K562 (cell line): Measurements from ENCODE around the gene FAM200A. TPM values are rescaled to one million over a fixed set of nuclear protein-coding genes. Genes with fewer than 3 reads are reported as not detected.

ENCODE experiments used
- ARID1B ChIP-seq: fragments of 450-650 bp; IDR thresholded peaks from 2 replicates; pipeline ENCODE4 v1.6.1; 2016; ENCODE audit warnings: antibody characterized with exemption, mild to moderate bottlenecking, inconsistent platforms
- CBFA2T3 ChIP-seq: fragments of 450-650 bp; IDR thresholded peaks from 2 replicates; pipeline ENCODE4 v1.6.1; 2017
- DMBX1 ChIP-seq: fragments of 250-450 bp; sonication (Bioruptor Pico); IDR thresholded peaks from 2 replicates; pipeline ENCODE4 v1.8.0; 2022; ENCODE audit warnings: inconsistent platforms, mild to moderate bottlenecking, moderate library complexity, borderline replicate concordance
- MAFG ChIP-seq: fragments of 450-650 bp; conservative IDR thresholded peaks from 2 replicates; pipeline ENCODE4 v1.6.1; 2016; ENCODE audit warnings: missing genetic modification characterization, missing compliant biosample characterization
- MCM2 ChIP-seq: fragments of 450-650 bp; IDR thresholded peaks from 2 replicates; pipeline ENCODE4 v1.6.1; 2017; ENCODE audit warnings: low read depth, mild to moderate bottlenecking
- NFRKB ChIP-seq: fragments of 450-650 bp; IDR thresholded peaks from 2 replicates; pipeline ENCODE4 v1.6.1; 2016; ENCODE audit warnings: low read depth
- RBM25 ChIP-seq: fragments of 200-400 bp; formaldehyde crosslinking; IDR thresholded peaks from 2 replicates; pipeline ENCODE4 v1.6.1; 2018; ENCODE audit warnings: low read length, low read depth, moderate library complexity; ENCODE audit not compliant: severe bottlenecking
- RCOR1 ChIP-seq, 2 experiments: IDR thresholded peaks; 2 replicates each; pipeline ENCODE4 v1.6.1; 2012; ENCODE audit warnings: low read depth in 2 of 2, low read length in 2 of 2, borderline replicate concordance in 1 of 2, improper control_type of control experiment in 1 of 2
- SRF ChIP-seq, 2 experiments: fragments of 250-450, 450-650 bp in 1 of 2; sonication (Bioruptor Pico) in 1 of 2; sonication (generic) in 1 of 2; formaldehyde crosslinking; IDR thresholded peaks; 2 replicates each; pipeline versions ENCODE4 v1.5.0 to v1.5.1; 2020 to 2022; ENCODE audit warnings: mild to moderate bottlenecking in 1 of 2, missing genetic modification reagents in 1 of 2
- TRIM28 ChIP-seq: fragments of 450-650 bp; IDR thresholded peaks from 2 replicates; pipeline ENCODE4 v1.6.1; 2017
- ZNF75A ChIP-seq: fragments of 450-650 bp; formaldehyde crosslinking; IDR thresholded peaks from 2 replicates; pipeline ENCODE4 v1.4.0; 2020; ENCODE audit warnings: mild to moderate bottlenecking
- polyA plus RNA-seq, 8 experiments: library from polyadenylated mRNA; depleted of rRNA in 4 of 8; stranded (reverse) in 5 of 8; unstranded in 3 of 8; fragments of >200 nt; fragmentation: Nextera tagmentation in 2 of 8; fragmentation: Illumina TruSeq in 1 of 8; extraction: Ambion mirVana in 2 of 8; extraction: Trizol in 1 of 8; gene quantifications; 2 replicates each; pipeline versions ENCODE4 v1.2.1 to v1.2.3, GENCODE V29; 2011 to 2014; ENCODE audit warnings: inconsistent platforms in 1 of 8, missing spikeins in 1 of 8
- total RNA-seq, 7 experiments: library from RNA; depleted of rRNA in 6 of 7; stranded (reverse); fragments of >200 nt in 6 of 7; fragmentation: Illumina TruSeq in 2 of 7; extraction: Trizol in 2 of 7; gene quantifications; 2 replicates each; pipeline versions ENCODE4 v1.2.1 to v1.2.3, GENCODE V29; 2011 to 2021; ENCODE audit warnings: low replicate concordance in 1 of 7
- TF ChIP-seq, protein P1 (sequence below), 2 experiments: fragments of 450-650 bp; IDR thresholded peaks; 2 replicates each; pipeline ENCODE4 v1.6.1; 2016; ENCODE audit warnings: mild to moderate bottlenecking in 2 of 2, borderline replicate concordance in 1 of 2, low read depth in 1 of 2, moderate library complexity in 1 of 2
- TF ChIP-seq, protein P2 (sequence below): sonication (generic); IDR thresholded peaks from 2 replicates; pipeline ENCODE4 v1.6.1; 2016
- TF ChIP-seq, protein P3 (sequence below): fragments of 250-450 bp; sonication (Bioruptor Pico); IDR thresholded peaks from 2 replicates; pipeline ENCODE4 v1.4.0; 2020

The FAM200A gene
- total and polyA plus RNA-seq, 9 of the 15 experiments (the other 6 are each of a cell fraction or from before 2014, with no cell fraction given) = 3.3 to 11.2 (median 8.3) TPM

DNA sequence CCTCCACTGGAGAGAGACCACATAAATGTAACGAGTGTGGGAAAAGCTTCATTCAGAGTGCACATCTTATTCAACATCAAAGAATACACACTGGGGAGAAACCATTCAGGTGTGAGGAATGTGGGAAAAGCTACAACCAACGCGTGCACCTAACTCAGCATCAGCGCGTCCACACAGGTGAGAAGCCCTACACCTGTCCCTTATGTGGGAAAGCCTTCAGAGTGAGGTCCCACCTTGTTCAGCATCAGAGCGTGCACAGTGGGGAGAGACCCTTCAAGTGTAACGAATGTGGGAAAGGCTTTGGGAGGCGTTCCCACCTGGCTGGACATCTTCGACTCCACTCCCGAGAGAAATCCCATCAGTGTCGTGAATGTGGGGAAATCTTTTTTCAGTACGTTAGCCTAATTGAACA lies 20.6 kb downstream of the FAM200A start (continued):
- TF ChIP-seq, protein P1, sequence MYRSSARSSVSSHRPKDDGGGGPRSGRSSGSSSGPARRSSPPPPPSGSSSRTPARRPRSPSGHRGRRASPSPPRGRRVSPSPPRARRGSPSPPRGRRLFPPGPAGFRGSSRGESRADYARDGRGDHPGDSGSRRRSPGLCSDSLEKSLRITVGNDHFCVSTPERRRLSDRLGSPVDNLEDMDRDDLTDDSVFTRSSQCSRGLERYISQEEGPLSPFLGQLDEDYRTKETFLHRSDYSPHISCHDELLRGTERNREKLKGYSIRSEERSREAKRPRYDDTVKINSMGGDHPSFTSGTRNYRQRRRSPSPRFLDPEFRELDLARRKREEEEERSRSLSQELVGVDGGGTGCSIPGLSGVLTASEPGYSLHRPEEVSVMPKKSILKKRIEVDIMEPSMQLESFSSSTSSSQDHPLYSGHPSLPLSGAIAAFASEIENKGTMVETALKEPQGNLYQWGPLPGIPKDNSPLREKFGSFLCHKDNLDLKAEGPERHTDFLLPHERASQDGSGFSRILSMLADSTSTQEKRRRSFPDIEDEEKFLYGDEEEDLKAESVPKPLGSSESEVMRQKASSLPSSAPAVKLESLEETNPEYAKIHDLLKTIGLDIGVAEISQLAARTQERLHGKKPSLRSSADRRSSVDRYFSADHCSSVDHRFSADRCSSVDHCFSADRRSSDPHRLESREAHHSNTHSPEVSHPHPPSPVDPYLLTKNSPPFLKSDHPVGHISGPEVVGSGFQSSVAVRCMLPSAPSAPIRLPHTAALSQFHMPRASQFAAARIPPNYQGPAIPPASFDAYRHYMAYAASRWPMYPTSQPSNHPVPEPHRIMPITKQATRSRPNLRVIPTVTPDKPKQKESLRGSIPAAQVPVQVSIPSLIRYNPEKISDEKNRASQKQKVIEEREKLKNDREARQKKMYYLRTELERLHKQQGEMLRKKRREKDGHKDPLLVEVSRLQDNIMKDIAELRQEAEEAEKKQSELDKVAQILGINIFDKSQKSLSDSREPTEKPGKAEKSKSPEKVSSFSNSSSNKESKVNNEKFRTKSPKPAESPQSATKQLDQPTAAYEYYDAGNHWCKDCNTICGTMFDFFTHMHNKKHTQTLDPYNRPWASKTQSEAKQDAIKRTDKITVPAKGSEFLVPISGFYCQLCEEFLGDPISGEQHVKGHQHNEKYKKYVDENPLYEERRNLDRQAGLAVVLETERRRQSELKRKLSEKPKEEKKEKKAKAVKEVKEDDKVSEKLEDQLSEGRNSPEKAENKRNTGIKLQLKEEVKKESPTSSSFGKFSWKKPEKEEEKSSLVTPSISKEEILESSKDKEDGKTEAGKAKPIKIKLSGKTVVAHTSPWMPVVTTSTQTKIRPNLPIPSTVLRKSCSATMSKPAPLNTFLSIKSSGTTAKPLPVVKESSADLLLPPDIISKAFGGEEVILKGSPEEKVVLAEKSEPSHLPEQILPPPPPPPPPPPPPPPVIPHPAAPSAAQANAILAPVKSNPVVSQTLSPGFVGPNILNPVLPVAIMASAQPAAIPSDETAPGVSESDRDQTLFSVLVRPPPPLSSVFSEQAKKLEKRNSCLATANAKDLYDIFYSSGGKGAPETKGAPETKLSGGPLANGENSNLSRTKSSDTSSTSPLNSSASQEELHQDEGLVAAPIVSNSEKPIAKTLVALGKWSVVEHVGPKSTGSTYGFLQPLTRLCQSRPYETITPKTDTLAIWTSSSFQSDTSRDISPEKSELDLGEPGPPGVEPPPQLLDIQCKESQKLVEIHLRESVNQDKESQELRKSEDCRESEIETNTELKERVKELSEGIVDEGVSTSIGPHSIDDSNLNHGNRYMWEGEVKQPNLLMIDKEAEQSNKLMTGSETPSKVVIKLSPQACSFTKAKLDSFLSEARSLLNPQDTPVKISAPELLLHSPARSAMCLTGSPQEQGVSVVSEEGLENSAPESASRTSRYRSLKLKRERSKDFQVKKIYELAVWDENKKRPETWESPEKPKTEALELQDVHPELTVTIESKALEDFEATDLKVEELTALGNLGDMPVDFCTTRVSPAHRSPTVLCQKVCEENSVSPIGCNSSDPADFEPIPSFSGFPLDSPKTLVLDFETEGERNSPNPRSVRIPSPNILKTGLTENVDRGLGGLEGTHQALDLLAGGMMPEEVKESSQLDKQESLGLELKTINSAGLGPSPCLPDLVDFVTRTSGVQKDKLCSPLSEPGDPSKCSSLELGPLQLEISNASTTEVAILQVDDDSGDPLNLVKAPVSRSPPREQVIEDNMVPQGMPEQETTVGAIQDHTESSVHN (IDR thresholded peaks at IDR 0.05; ENCODE audit: borderline replicate concordance in 1 of 2, low read depth in 1 of 2) = 0 out of 4 replicates have a peak, but pooled peaks of 1 of the 2 experiments have one; percentile 21
- TF ChIP-seq, protein P2, sequence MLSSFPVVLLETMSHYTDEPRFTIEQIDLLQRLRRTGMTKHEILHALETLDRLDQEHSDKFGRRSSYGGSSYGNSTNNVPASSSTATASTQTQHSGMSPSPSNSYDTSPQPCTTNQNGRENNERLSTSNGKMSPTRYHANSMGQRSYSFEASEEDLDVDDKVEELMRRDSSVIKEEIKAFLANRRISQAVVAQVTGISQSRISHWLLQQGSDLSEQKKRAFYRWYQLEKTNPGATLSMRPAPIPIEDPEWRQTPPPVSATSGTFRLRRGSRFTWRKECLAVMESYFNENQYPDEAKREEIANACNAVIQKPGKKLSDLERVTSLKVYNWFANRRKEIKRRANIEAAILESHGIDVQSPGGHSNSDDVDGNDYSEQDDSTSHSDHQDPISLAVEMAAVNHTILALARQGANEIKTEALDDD = no peak
- TF ChIP-seq MAFG (tag) = no peak
- TF ChIP-seq ZNF75A (CRISPR knock-in tag) = peak; percentile 100
- peak; percentile 94 for TF ChIP-seq NFRKB
- TF ChIP-seq RCOR1 (IDR thresholded peaks at IDR 0.05; ENCODE audit: borderline replicate concordance in 1 of 2, low read depth in 2 of 2, low read length in 2 of 2) = no peak
- no peak for TF ChIP-seq CBFA2T3
- TF ChIP-seq, protein P3, sequence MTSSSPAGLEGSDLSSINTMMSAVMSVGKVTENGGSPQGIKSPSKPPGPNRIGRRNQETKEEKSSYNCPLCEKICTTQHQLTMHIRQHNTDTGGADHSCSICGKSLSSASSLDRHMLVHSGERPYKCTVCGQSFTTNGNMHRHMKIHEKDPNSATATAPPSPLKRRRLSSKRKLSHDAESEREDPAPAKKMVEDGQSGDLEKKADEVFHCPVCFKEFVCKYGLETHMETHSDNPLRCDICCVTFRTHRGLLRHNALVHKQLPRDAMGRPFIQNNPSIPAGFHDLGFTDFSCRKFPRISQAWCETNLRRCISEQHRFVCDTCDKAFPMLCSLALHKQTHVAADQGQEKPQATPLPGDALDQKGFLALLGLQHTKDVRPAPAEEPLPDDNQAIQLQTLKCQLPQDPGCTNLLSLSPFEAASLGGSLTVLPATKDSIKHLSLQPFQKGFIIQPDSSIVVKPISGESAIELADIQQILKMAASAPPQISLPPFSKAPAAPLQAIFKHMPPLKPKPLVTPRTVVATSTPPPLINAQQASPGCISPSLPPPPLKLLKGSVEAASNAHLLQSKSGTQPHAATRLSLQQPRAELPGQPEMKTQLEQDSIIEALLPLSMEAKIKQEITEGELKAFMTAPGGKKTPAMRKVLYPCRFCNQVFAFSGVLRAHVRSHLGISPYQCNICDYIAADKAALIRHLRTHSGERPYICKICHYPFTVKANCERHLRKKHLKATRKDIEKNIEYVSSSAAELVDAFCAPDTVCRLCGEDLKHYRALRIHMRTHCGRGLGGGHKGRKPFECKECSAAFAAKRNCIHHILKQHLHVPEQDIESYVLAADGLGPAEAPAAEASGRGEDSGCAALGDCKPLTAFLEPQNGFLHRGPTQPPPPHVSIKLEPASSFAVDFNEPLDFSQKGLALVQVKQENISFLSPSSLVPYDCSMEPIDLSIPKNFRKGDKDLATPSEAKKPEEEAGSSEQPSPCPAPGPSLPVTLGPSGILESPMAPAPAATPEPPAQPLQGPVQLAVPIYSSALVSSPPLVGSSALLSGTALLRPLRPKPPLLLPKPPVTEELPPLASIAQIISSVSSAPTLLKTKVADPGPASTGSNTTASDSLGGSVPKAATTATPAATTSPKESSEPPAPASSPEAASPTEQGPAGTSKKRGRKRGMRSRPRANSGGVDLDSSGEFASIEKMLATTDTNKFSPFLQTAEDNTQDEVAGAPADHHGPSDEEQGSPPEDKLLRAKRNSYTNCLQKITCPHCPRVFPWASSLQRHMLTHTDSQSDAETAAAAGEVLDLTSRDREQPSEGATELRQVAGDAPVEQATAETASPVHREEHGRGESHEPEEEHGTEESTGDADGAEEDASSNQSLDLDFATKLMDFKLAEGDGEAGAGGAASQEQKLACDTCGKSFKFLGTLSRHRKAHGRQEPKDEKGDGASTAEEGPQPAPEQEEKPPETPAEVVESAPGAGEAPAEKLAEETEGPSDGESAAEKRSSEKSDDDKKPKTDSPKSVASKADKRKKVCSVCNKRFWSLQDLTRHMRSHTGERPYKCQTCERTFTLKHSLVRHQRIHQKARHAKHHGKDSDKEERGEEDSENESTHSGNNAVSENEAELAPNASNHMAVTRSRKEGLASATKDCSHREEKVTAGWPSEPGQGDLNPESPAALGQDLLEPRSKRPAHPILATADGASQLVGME (CRISPR knock-in tag) = no peak
- TF ChIP-seq DMBX1 (CRISPR knock-in tag) = 0 out of 2 replicates have a peak, but pooled peaks have one; percentile 50
- no peak for TF ChIP-seq ARID1B
- peak; percentile 100 for TF ChIP-seq TRIM28
- TF ChIP-seq MCM2 = no peak
- peak; percentile 84 for TF ChIP-seq RBM25
- no peak for TF ChIP-seq SRF (CRISPR knock-in tag; IDR thresholded peaks at IDR 0.05)
